ENCODE data around the gene SGPP2. TPM values are rescaled to one million over a fixed set of nuclear protein-coding genes. Genes with fewer than 3 reads are reported as not detected.

Gene SGPP2, protein sequence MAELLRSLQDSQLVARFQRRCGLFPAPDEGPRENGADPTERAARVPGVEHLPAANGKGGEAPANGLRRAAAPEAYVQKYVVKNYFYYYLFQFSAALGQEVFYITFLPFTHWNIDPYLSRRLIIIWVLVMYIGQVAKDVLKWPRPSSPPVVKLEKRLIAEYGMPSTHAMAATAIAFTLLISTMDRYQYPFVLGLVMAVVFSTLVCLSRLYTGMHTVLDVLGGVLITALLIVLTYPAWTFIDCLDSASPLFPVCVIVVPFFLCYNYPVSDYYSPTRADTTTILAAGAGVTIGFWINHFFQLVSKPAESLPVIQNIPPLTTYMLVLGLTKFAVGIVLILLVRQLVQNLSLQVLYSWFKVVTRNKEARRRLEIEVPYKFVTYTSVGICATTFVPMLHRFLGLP
- 1 to 10 TPM; 2.8 to 3.0 TPM for total RNA-seq

DNA sequence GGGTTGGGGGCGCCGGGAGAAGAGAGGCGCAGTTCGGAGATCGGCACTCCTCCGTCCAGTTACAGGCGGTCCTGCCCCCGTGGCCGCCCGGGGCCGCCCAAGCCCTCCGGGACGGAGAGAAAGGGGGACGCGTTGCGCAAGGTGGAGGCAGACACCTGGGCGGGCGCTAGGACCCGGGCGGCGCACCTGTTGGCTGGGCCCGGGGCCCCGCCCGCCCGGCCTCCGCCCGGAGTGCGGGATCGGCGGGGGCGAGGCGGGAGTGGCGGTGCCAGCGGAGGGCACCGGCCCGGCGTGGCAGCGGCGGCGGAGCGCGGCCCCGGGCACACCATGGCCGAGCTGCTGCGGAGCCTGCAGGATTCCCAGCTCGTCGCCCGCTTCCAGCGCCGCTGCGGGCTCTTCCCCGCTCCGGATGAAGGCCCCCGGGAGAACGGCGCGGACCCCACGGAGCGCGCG, at the start of gene SGPP2:
SGPP2 (plus strand) TSS at position 268 of the 453 bp plus-strand sequence; CDS start at position 328, 60 bp downstream.
- Mint-ChIP-seq H3K27ac (peak within 1 kb of the TSS; percentile 92), H3K4me3 (peak within 1 kb of the TSS; percentile 88), H3K27me3 (peaks cover 49% of the 10 kb centered on the region), H3K9me3 (no peaks in the 10 kb centered on the region), H3K4me1 (ENCODE audit: low read depth) (peaks cover 38% of the 10 kb centered on the region), H3K36me3 (ENCODE audit: low read depth) (peaks cover 7% of the 10 kb centered on the region)
- intact Hi-C loops (cut with micrococcal nuclease), result loop anchor here (10.0 kb wide), 1 partner anchor 110 kb away; no protein-coding TSS in a partner anchor
- CTCF ChIA-PET, result no interaction called here
- TF ChIP-seq, protein P1, sequence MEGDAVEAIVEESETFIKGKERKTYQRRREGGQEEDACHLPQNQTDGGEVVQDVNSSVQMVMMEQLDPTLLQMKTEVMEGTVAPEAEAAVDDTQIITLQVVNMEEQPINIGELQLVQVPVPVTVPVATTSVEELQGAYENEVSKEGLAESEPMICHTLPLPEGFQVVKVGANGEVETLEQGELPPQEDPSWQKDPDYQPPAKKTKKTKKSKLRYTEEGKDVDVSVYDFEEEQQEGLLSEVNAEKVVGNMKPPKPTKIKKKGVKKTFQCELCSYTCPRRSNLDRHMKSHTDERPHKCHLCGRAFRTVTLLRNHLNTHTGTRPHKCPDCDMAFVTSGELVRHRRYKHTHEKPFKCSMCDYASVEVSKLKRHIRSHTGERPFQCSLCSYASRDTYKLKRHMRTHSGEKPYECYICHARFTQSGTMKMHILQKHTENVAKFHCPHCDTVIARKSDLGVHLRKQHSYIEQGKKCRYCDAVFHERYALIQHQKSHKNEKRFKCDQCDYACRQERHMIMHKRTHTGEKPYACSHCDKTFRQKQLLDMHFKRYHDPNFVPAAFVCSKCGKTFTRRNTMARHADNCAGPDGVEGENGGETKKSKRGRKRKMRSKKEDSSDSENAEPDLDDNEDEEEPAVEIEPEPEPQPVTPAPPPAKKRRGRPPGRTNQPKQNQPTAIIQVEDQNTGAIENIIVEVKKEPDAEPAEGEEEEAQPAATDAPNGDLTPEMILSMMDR (IDR thresholded peaks at IDR 0.05), result no peak
- POLR2A ChIA-PET, result no interaction called here
- DNase-seq, result peak; percentile 18
- peak; percentile 29 for ATAC-seq

DNA sequence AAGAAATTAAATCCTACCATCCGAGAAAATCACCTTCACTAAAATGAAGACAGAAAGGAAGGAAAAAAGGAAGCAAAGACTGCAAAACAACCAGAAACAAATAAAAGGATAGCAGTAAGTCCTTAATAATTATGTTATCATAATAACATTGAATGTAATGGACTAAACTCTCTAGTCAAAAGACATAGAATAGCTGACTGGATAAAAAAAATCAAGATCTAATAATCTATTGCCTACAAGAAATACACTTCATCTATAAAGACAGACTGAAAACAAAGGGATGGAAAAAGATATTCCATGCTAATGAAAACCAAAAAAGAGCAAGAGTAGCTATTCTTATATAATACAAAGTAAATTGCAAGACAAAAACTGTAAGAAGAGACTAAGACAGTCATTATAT, 48.5 kb upstream of the SGPP2 start:
- DNase-seq (no peak), ATAC-seq (no peak)
- H3K9me3 Mint-ChIP-seq, result peaks cover 2% of the 10 kb centered on the region
- ChIA-PET POLR2A (no interaction called here), CTCF (no interaction called here)
- H3K36me3 Mint-ChIP-seq (ENCODE audit: low read depth), result no peaks in the 10 kb centered on the region
- no peaks in the 10 kb centered on the region for H3K4me1 Mint-ChIP-seq (ENCODE audit: low read depth)
- H3K27ac Mint-ChIP-seq, result no peak overlapping the region
- TF ChIP-seq, protein P1 (IDR thresholded peaks at IDR 0.05), result no peak
- H3K27me3 Mint-ChIP-seq, result peaks cover 2% of the 10 kb centered on the region
- H3K4me3 Mint-ChIP-seq, result no peak overlapping the region
- intact Hi-C loops (cut with micrococcal nuclease), result no loop called here

DNA sequence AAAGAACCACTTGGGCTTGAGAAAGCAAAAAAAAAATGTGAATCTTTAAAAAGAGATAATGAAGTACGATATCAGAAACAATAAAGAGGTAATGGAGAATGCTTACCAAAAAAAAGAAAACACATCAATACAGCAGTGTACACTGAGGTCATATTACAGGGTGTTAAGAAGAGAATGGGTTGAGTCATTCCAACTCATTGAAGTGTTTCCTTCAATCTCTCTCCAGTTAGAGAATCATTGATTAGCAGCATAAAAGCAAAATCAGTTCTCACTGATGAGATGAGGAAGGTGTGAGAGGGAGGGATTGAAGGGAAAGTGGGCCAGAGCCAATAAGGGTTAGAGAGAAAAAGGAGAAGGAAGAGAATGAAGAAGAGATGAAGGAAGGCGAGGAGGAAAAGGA, 43.9 kb upstream of the SGPP2 start:
- CTCF ChIA-PET, result no interaction called here
- intact Hi-C loops (cut with micrococcal nuclease), result no loop called here
- H3K27ac Mint-ChIP-seq, result no peak overlapping the region
- no peaks in the 10 kb centered on the region for H3K4me1 Mint-ChIP-seq (ENCODE audit: low read depth)
- no peak for ATAC-seq
- no peak for DNase-seq
- TF ChIP-seq, protein P1 (IDR thresholded peaks at IDR 0.05), result no peak
- POLR2A ChIA-PET, result no interaction called here
- no peaks in the 10 kb centered on the region for H3K9me3 Mint-ChIP-seq
- peaks cover 2% of the 10 kb centered on the region for H3K27me3 Mint-ChIP-seq
- no peaks in the 10 kb centered on the region for H3K36me3 Mint-ChIP-seq (ENCODE audit: low read depth)
- H3K4me3 Mint-ChIP-seq, result no peak overlapping the region

DNA sequence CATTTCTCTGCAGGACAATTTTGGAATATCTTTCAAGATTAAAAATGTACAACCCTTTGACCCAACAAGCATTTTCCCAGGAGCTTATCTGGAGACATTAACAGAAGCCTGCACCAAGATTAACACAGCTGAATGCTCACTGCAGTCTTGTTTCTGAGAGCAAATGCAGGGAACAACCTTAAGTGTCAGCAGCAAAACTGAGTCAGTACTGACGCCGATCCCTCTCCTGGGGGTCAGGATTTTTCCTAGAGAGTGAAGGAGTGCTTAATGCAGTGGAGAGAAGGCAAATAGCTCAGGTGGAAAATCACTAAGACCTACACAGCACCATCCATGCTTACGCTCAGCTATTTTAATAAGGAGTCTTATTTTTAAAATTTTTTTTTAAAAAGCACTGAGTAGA, 42.8 kb upstream of the SGPP2 start:
- ChIA-PET POLR2A (no interaction called here), CTCF (no interaction called here)
- no peak overlapping the region for H3K27ac Mint-ChIP-seq
- ATAC-seq, result no peak
- no peak for DNase-seq
- TF ChIP-seq, protein P1 (IDR thresholded peaks at IDR 0.05), result no peak
- no peak overlapping the region for H3K4me3 Mint-ChIP-seq
- H3K9me3 Mint-ChIP-seq, result no peaks in the 10 kb centered on the region
- H3K4me1 Mint-ChIP-seq (ENCODE audit: low read depth), result no peaks in the 10 kb centered on the region
- H3K27me3 Mint-ChIP-seq, result peaks cover 2% of the 10 kb centered on the region
- H3K36me3 Mint-ChIP-seq (ENCODE audit: low read depth), result no peaks in the 10 kb centered on the region
- intact Hi-C loops (cut with micrococcal nuclease), result no loop called here

DNA sequence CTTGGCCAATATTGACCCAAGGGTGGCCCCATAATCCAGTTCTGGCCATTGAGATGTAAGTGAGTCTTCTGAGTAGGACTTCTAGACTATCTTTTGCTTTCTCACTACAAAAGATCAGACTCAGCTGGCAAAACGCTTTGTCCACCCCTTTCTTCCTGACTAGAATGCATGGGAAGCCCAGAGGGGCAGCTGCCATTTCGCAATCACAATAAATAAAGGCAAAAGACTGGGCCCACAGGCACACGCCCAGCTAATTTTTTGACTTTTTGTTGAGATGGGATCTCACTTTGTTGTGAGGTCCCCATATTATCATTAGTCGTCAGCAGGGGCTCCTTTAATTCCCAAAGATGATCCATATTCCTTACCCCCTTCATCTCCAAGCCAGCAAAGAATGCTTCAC, 41.1 kb upstream of the SGPP2 start:
- ChIA-PET POLR2A (no interaction called here), CTCF (no interaction called here)
- H3K36me3 Mint-ChIP-seq (ENCODE audit: low read depth), result no peaks in the 10 kb centered on the region
- intact Hi-C loops (cut with micrococcal nuclease), result no loop called here
- no peak overlapping the region for H3K27ac Mint-ChIP-seq
- H3K27me3 Mint-ChIP-seq, result peaks cover 2% of the 10 kb centered on the region
- DNase-seq, result no peak
- H3K4me1 Mint-ChIP-seq (ENCODE audit: low read depth), result no peaks in the 10 kb centered on the region
- TF ChIP-seq, protein P1 (IDR thresholded peaks at IDR 0.05), result no peak
- no peaks in the 10 kb centered on the region for H3K9me3 Mint-ChIP-seq
- ATAC-seq, result no peak
- H3K4me3 Mint-ChIP-seq, result no peak overlapping the region
